Left colon (tissue), 2 donors: ENCODE data around the gene TMEM178A. TPM values are rescaled to one million over a fixed set of nuclear protein-coding genes. Genes with fewer than 3 reads are reported as not detected.
"Not testable (repeated sequence)": the region's sequence is repeated elsewhere in the genome, so short reads cannot be mapped to it uniquely, and the experiment has no call there.

Experiments used
- ATAC-seq: fragments of 200-7000 bp; cut with Tn5 transposase; one replicate; pipeline ENCODE4 v1.9.1; 2020; ENCODE audit warnings: mild to moderate bottlenecking, moderate library complexity
- DNase-seq, 2 donors: peaks; one replicate each; pipeline ENCODE4 v3.0.0-alpha.2; 2020
- intact Hi-C, 2 donors: fragments of 100-400 bp; cut with DNase I in 1 of 2; cut with micrococcal nuclease in 1 of 2; formaldehyde crosslinking; loops; one replicate each; pipeline versions ENCODE4 v1.11.2 to v1.14.0; 2022; cut with DNase I, micrococcal nuclease
- total RNA-seq, 2 donors: library from RNA; stranded (reverse); fragmentation: NEBNext Ultra II Directional; extraction: Animal tissue kit (Norgen Biotek cat#: 25700); gene quantifications; one replicate each; pipeline ENCODE4 v1.2.1, GENCODE V29; 2021
- donor health status: DM: no; HTN: no; CAD: no.
- donor health status: DM: yes; HTN: yes; CAD: no.

The TMEM178A gene
- total RNA-seq, 2 donors from 2014 or later, result 1.6 to 2.0 TPM

DNA sequence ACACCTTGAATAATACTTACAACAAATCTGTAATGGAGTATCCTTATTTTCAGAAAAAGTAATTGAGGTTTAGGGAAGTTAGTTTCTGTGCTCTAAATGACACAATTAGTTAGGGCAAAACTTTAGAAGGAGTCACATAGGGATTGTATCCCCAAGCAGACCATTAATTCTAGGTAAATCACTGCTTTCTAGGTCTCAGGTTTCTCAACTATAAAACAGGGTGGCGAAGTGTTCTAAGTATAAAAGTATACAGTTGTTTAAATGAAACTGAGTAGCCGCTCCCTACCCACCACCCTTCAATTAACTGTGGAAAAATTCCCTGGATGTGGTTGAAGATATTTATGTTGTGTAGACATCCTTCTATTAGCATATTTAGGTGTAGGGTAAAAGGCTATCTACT, 19.9 kb upstream of the TMEM178A start:
- intact Hi-C loops, result no loop called here
- ATAC-seq, result no peak
- DNase-seq, result no peak

- intact Hi-C loops, result no loop called here
- ATAC-seq (no peak), DNase-seq (no peak)
Observed at GRCh38 chr2:39646267-39646666, 19.4 kb upstream of the TMEM178A start.

GRCh38 chr2:39647104-39647765, 18.5 kb upstream of the TMEM178A start:
- no peak for ATAC-seq
- DNase-seq, result no peak
- intact Hi-C loops, result no loop called here

GRCh38 chr2:39648580-39648979, 17.1 kb upstream of the TMEM178A start:
- no peak for DNase-seq
- intact Hi-C loops, result no loop called here
- ATAC-seq, result no peak

GRCh38 chr2:39649511-39649910, 16.2 kb upstream of the TMEM178A start:
- no peak for ATAC-seq
- intact Hi-C loops, result no loop called here
- no peak for DNase-seq

- intact Hi-C loops, result no loop called here
- DNase-seq (no peak), ATAC-seq (no peak)
Observed at GRCh38 chr2:39650468-39650867, 15.2 kb upstream of the TMEM178A start.

- ATAC-seq, DNase-seq, intact Hi-C loops: not testable (repeated sequence)
Observed at GRCh38 chr2:39656215-39656614, 9.5 kb upstream of the TMEM178A start.

DNA sequence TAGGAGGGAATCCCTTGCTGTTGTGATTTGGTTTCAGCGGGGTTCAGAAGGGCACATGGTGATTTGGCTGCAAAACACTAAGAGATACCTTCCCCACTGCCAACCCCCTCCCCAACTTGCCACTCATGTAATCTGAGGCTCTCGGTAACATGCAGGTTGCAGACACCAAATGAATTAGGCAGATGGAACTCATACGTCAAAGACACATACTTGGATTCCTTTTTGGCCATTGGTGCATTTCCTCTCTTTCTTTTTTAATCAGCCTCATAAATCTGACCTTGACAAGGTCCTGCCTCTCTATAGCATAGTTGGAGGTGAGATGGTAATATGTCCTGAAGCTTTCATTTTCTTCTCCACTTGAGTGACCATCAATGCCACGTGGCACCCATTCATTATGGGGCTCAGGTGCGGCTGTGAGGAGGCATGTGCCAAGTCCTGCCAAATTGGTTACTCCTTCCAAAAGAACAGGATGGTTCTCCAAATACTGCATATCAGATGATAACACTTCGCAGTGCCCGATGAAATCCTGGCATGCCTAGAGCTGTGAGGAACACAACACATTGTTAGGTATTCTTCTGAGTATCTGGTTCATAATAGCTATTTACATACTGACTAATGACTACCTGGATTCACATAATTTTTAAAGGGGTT, 8.3 kb upstream of the TMEM178A start:
- intact Hi-C loops, result no loop called here
- DNase-seq (no peak), ATAC-seq (no peak)

- ATAC-seq (no peak), DNase-seq (no peak)
- intact Hi-C loops, result no loop called here
Observed at GRCh38 chr2:39658371-39658770, 7.3 kb upstream of the TMEM178A start.

- no peak for ATAC-seq
- intact Hi-C loops, result no loop called here
- DNase-seq, result no peak
Observed at GRCh38 chr2:39659765-39660611, 5.7 kb upstream of the TMEM178A start.

DNA sequence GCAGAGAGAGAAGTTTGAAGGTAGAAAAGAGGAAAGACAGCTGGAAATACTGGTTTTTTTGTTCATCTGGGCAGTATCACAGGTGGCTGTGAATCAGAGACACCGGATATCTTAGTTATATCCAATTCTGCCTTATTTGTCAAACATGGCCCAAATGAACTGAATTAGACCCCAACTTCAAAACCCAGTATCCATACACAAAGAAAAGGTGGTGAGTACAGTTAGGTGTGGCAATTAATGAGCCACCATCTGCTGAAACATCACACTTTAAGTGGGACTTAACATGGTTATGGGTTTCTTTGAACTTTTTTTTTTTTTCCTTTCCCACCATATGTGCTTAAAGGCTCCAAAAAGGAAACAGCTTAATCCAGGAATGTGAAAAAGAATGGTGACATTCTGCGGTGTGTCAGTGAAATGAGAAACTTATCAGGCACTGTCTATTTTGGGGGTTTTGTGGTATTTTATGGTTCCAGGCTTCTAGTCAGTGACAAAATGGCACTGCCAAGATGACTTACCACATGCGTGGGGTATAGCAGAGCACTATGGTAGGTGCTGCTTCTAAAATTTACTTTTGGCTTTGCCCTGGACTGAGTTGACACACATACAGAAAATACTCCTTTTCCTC, 5.0 kb upstream of the TMEM178A start:
- DNase-seq (no peak), ATAC-seq (no peak)
- intact Hi-C loops, result no loop called here

DNA sequence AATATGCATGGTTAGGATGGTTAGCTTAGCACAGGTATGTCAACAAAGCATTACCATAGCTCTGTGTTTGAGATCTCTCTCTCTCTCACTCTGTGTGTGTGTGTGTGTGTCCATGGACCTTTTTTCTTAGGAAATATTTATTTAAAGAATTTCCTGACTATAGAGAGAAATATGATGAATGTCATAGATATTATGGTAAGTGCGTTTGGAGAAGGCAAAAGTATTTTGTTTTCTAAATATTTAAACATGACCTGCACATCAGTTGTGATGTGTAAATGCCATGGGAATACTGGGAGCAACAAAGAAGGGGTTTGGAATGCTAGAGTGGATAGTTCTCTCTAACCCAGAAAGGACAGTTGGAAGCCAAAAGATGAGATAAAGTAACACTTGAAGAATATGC, 3.9 kb upstream of the TMEM178A start:
- DNase-seq, result no peak
- intact Hi-C loops, result no loop called here
- ATAC-seq, result no peak

- ATAC-seq, result no peak
- no peak for DNase-seq
- intact Hi-C loops, result no loop called here
Observed at GRCh38 chr2:39663187-39663930, 2.4 kb upstream of the TMEM178A start.

DNA sequence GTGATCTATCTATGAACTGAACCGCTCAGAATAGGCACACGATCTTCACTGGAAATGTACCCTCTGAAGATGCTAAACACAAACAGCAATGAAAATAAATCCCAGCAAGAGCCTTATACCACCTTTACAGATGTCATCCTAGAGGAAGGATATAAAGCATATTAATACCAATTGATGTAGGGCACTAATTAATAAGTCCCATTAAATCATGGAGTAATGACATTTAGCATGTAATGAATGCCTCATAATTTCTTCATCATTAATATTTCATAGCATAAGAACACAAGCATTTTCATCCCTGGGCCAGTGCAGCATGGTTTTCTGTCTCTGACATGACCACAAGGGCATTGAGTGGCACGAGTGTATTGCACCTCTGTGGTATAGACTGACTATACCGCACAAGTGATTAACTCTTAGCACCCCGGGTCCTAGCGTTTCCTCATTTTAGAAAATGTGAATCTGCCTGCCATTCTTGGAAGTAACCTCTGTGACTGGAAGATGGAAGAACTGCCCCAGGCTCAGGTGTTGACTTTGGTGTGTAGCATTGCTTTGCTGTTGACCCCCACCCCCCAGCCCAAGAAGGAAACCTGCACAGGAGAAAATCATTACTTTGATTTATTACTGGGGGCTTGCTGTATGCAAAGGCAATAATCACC, 1.4 kb upstream of the TMEM178A start:
- no peak for ATAC-seq
- intact Hi-C loops, result no loop called here
- DNase-seq, result no peak

GRCh38 chr2:39664888-39665591, 677 bp upstream of the TMEM178A start:
- no peak for DNase-seq
- no peak for ATAC-seq
- intact Hi-C loops, result no loop called here

DNA sequence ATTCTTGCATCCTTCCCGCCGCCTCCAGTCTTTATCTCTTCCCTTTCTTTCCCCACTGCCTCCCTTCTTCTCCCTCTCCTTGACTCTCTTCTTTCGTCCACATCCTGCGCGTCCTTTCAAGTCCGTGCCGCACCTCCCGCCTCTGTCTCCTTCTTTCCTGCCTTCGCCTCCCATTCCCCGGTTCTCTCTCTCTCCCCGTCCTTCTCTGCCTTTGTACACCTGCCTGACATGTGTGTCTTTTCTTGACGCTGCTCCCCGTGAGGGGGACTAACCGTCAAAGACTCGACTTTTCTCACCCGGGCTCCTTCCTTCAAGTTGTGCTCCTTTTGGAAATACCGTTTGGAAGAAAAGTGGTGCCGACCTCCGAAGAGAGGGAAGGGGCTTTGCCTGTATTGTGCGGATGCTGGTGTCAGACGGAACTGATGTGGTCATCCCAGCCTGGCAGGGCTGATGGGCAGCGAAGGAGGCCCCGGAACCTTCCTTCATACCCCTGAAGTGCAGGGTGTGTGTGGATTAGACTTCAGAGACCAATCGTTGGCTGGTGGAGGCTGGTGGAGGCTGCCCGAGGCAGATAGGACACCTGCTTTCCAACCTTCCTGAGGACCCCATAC, 879 bp downstream of the TMEM178A start:
- intact Hi-C loops, result no loop called here
- ATAC-seq (no peak), DNase-seq (no peak)

DNA sequence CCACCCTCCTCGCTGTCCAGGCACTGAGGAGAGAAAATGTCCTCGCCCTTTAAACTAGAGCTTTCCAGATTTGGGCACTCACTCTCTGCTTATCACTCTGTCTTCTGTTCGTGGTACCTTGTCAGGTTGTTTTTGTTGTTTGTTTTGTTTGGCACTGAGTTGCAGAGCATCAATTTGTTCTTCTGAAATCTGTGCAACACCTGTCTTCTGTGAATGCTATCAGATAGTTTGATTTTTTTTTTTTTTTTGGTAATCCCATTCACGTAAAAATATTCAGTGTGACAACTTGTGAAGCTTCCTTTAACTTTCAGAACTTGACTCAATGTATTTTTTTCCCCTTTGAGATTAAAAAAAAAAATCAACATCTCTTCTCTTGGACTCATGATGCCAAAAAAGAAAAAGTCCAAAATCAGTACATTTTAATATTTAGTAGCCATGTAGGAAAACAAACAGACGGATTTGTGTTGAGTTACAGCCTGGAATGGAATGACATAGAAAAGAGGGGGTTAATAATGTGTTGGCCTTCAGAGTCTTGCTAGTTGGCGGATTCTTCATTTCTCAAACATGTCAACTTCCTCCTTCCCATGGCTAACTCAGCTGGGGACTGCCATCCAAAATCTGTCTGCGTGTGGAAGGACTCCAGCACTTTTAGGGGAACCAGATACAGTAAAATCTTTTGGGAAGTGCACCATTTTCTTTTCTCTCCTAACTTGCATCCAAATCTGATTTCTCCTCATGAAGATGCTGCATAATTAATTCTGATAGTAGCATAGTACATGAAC, 1.6 kb downstream of the TMEM178A start:
- DNase-seq, result no peak
- ATAC-seq, result no peak
- intact Hi-C loops, result no loop called here
